H1 (cell line): ENCODE measurements around the gene TMEM50A. TPM values are rescaled to one million over a fixed set of nuclear protein-coding genes. Genes with fewer than 3 reads are reported as not detected.

Experiments used
- CBX5 ChIP-seq: fragments of 300-800, 300-1000 bp; sonication (generic); IDR thresholded peaks from 2 replicates; pipeline ENCODE4 v1.7.1; 2016; ENCODE audit warnings: antibody characterized with exemption, low read length, low read depth
- CREB1 ChIP-seq: IDR thresholded peaks from 2 replicates; pipeline ENCODE4 v1.6.1; 2012; ENCODE audit warnings: inconsistent platforms
- RFX5 ChIP-seq: IDR thresholded peaks from 2 replicates; pipeline ENCODE4 v1.6.1; 2011; ENCODE audit warnings: low read depth, low read length, improper control_type of control experiment, borderline replicate concordance
- SIX5 ChIP-seq: IDR thresholded peaks from 2 replicates; pipeline ENCODE4 v1.6.1; 2011; ENCODE audit warnings: mild to moderate bottlenecking, low read depth, low read length
- polyA plus RNA-seq, 7 experiments: library from polyadenylated mRNA; depleted of rRNA in 3 of 7; stranded (reverse) in 5 of 7; unstranded in 2 of 7; fragments of >200 nt in 5 of 7; fragments of 200-250 nt in 2 of 7; gene quantifications; 1 replicate in 5 of 7; 2 replicates in 1 of 7; 4 replicates in 1 of 7; pipeline versions ENCODE4 v1.2.1 to v1.2.3, GENCODE V29; 2011 to 2013; ENCODE audit warnings: missing spikeins in 2 of 7, mixed read lengths in 2 of 7
- total RNA-seq: library from RNA; stranded (reverse); fragmentation: NEBNext Ultra II Directional; extraction: Animal tissue kit (Norgen Biotek cat#: 25700); gene quantifications from 2 replicates; pipeline ENCODE4 v1.2.1, GENCODE V29; 2021

TMEM50A gene
- total and polyA plus RNA-seq, 2 of the 8 experiments (the other 6 are each of a cell fraction or from before 2014, with no cell fraction given) = 98.6 to 111 TPM

DNA sequence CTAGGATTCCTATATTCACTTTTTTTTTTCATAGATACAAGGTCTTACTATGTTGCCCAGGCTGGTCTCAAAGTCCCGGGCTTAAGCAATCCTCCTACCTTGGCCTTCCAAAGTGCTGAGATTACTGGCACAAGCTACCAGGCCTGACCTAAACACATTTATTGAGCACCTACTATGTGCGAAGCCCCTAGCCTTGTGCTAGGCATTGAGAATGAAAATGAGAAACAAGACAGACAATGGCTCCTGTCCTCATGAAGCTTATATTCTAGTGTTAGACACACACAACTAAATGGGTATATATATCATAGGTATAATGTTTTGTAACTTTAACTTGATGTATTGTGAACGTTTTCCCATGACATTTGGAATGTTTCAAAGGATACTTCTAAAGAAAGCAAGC lies 11.5 kb downstream of the TMEM50A start (continued):
- TF ChIP-seq CBX5 (no peak), CREB1 (no peak), RFX5 (no peak), SIX5 (no peak)
